ENCODE results near the gene ALOX12.

DNA sequence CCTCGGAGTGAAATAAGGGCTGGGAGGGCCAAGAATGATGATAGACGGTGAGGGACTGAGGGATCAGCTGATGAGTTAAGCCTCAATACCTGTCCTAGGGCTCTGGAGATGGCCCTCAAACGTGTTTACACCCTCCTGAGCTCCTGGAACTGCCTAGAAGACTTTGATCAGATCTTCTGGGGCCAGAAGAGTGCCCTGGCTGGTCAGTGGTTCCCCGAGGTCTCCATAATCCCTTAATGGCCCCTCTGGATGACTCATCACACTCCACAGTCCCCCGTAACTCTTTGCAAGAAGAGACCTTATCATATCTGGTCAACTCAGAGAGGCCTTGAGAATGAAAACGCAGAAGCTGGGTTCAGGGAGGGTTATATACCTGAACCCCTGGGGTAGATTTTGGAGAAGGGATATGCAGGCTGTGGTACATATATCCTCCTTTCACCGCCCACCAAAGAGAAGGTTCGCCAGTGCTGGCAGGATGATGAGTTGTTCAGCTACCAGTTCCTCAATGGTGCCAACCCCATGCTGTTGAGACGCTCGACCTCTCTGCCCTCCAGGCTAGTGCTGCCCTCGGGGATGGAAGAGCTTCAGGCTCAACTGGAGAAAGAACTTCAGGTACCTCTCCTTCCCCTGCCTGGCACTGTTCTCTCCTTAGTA lies 3.1 kb downstream of the ALOX12 start:
- TF ChIP-seq POLR2A (IDR thresholded peaks at IDR 0.05), result no peak
- TF ChIP-seq, protein P1, sequence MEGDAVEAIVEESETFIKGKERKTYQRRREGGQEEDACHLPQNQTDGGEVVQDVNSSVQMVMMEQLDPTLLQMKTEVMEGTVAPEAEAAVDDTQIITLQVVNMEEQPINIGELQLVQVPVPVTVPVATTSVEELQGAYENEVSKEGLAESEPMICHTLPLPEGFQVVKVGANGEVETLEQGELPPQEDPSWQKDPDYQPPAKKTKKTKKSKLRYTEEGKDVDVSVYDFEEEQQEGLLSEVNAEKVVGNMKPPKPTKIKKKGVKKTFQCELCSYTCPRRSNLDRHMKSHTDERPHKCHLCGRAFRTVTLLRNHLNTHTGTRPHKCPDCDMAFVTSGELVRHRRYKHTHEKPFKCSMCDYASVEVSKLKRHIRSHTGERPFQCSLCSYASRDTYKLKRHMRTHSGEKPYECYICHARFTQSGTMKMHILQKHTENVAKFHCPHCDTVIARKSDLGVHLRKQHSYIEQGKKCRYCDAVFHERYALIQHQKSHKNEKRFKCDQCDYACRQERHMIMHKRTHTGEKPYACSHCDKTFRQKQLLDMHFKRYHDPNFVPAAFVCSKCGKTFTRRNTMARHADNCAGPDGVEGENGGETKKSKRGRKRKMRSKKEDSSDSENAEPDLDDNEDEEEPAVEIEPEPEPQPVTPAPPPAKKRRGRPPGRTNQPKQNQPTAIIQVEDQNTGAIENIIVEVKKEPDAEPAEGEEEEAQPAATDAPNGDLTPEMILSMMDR (IDR thresholded peaks at IDR 0.05), result no peak

Measured in stomach (tissue), 4 donors.